ENCODE data around the gene NPAS3.
A peak's percentile ranks its signal among the peaks of the same experiment; 100 is the strongest.

Gene NPAS3

DNA sequence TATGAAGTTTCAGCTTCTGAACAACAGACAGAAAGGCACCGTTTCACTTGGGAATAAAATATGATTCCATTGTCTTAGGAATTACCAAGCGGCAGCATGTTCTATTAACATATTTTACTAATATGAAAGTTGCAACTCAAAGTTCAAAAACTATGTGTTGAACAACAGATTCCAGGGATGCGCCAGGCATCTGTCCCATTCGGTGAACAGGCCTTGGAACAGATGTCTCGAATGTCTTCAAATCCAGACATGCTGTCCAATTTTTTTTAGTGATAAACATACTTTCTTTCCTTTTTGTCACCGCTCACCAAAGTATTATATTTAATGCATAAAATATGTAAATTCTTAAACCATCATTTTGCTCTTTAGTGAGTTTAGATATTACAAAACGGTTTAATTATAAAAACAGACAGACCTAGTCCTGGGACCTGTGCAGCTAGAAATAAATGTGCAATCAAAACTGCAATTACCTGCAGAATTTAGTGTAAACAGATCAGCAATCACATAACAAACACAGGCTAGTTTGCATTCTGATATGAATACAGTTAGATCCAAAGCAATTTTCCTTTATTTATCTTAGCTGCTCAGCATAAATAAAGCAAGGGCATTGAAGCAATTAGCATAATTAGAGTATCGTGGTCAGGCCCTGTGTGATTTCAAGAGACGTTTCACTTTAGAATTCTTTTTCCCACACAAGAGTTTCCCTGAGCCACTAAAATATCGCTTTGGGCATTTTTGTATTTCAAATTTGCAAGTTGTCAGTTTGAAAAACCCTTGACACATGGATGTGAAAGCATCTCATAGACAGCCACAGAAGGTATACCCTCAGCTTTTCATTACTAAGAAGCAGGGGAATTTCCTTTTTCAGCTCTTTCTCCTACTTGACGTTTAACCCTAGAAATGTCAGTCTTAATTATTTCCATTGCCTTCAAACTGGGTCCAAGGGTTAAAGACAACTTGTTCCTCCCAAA is 591.4 kb downstream of the NPAS3 start:
- TF ChIP-seq, protein P1, sequence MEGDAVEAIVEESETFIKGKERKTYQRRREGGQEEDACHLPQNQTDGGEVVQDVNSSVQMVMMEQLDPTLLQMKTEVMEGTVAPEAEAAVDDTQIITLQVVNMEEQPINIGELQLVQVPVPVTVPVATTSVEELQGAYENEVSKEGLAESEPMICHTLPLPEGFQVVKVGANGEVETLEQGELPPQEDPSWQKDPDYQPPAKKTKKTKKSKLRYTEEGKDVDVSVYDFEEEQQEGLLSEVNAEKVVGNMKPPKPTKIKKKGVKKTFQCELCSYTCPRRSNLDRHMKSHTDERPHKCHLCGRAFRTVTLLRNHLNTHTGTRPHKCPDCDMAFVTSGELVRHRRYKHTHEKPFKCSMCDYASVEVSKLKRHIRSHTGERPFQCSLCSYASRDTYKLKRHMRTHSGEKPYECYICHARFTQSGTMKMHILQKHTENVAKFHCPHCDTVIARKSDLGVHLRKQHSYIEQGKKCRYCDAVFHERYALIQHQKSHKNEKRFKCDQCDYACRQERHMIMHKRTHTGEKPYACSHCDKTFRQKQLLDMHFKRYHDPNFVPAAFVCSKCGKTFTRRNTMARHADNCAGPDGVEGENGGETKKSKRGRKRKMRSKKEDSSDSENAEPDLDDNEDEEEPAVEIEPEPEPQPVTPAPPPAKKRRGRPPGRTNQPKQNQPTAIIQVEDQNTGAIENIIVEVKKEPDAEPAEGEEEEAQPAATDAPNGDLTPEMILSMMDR (IDR thresholded peaks at IDR 0.05; ENCODE audit: low read depth, low read length, missing control alignments), result no peak
- no peak overlapping the region for H3K4me3 ChIP-seq (ENCODE audit: low read depth, low read length)
- in situ Hi-C loops (cut with HindIII; ENCODE audit: low pct_ligation_motif_present, low sequenced_read_pairs), result no loop called here
- H3K27ac ChIP-seq, result no peak overlapping the region
- H3K36me3 ChIP-seq (replicated peaks), result no peaks in the 10 kb centered on the region
- no peak for DNase-seq
- H3K27me3 ChIP-seq (replicated peaks), result no peaks in the 10 kb centered on the region

DNA sequence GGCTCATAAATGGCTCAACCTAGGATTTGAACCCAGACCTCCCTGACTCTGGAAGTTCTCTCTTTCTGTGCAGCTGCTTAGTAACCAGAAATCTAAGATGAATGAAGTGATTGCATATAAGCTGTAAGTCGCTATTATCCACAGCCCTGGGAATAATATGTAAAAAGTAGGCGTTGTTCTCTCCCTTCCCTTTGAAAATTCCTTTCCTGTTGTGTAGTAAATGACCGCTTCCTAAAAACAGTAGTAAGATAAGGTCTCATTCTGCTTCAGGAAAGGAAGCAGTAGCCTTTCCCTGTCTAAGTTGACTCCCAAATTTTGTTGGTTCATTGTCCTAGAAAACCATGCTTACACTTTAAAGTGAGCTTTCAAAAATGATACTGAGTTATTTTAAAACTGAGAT is 593.9 kb downstream of the NPAS3 start:
- no peak overlapping the region for H3K4me3 ChIP-seq (ENCODE audit: low read depth, low read length)
- no peak overlapping the region for H3K27ac ChIP-seq
- TF ChIP-seq, protein P1 (IDR thresholded peaks at IDR 0.05; ENCODE audit: low read depth, low read length, missing control alignments), result no peak
- H3K27me3 ChIP-seq (replicated peaks), result no peaks in the 10 kb centered on the region
- in situ Hi-C loops (cut with HindIII; ENCODE audit: low pct_ligation_motif_present, low sequenced_read_pairs), result no loop called here
- H3K36me3 ChIP-seq (replicated peaks), result no peaks in the 10 kb centered on the region
- no peak for DNase-seq

DNA sequence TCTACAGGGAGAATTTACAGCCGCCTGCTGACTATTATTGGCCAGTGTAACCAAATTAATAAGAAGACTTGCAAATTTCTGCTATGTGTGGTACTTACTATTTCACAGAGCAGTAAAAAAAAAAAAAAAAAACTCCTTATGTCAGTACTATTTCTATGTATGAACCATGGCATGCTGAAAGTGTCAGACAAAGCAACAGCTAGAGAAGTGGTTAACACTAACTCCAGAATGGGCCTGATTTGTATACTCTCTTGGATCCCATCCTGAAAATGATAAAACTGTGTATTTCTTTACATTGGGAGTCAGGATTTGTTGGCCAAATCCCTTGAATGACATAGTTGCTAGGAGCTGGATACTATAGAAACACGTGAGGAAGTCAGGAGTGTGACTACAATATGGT is 595.4 kb downstream of the NPAS3 start:
- Histone ChIP-seq H3K36me3 (replicated peaks) (no peaks in the 10 kb centered on the region), H3K27ac (no peak overlapping the region), H3K4me3 (ENCODE audit: low read depth, low read length) (no peak overlapping the region), H3K27me3 (replicated peaks) (no peaks in the 10 kb centered on the region)
- DNase-seq, result no peak
- TF ChIP-seq, protein P1 (IDR thresholded peaks at IDR 0.05; ENCODE audit: low read depth, low read length, missing control alignments), result no peak
- in situ Hi-C loops (cut with HindIII; ENCODE audit: low pct_ligation_motif_present, low sequenced_read_pairs), result no loop called here

DNA sequence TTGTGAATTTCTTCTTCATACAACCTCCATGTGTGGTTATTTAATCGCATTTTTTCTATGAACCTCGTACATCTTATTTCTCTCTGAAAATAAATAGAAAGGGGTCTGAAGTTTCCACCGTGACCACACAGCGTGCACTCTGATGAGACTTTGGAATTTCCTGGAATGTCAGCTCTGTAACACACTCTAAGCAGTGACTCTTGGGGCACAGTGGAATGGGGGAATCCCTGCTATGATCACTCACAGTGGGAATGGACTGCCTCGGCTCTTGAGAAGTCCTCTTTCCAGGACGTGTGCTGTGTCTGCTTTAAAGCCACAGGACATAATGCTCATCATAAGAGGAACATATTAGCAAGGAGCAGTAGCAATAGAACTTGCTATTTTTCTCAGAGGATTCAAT is 596.0 kb downstream of the NPAS3 start:
- H3K27ac ChIP-seq, result no peak overlapping the region
- in situ Hi-C loops (cut with HindIII; ENCODE audit: low pct_ligation_motif_present, low sequenced_read_pairs), result no loop called here

DNA sequence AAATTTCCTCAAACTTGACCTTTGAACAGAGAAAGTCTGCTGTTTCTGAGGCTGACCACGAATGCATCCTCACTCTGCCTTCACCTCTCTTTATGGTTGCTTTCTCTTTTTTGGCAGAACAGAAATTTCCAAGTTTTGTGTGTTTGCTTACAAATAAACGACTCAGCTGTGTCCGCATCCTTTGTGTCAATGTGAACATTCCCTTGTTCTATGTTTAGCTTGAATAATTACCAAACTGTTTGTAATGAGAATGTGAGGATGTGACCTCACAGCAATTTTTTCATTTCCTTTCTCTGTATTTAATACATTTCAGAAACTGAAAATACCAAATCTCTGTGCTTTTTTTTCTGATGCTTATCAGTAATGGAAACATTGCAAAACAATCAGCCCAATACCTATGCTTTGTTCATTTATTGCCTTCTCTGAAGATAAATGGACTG is 601.3 kb downstream of the NPAS3 start:
- H3K4me3 ChIP-seq (ENCODE audit: low read depth, low read length), result no peak overlapping the region
- H3K27me3 ChIP-seq (replicated peaks), result no peaks in the 10 kb centered on the region
- no peak for DNase-seq
- H3K27ac ChIP-seq, result no peak overlapping the region
- in situ Hi-C loops (cut with HindIII; ENCODE audit: low pct_ligation_motif_present, low sequenced_read_pairs), result no loop called here
- TF ChIP-seq, protein P1 (IDR thresholded peaks at IDR 0.05; ENCODE audit: low read depth, low read length, missing control alignments), result no peak
- no peaks in the 10 kb centered on the region for H3K36me3 ChIP-seq (replicated peaks)

More for the DNA sequence above, 596.0 kb downstream of the NPAS3 start:
- TF ChIP-seq, protein P1 (IDR thresholded peaks at IDR 0.05; ENCODE audit: low read depth, low read length, missing control alignments), result no peak
- Histone ChIP-seq H3K4me3 (ENCODE audit: low read depth, low read length) (no peak overlapping the region), H3K36me3 (replicated peaks) (no peaks in the 10 kb centered on the region), H3K27me3 (replicated peaks) (no peaks in the 10 kb centered on the region)
- DNase-seq, result peak; percentile 48
